Trophoblast cell (in vitro differentiated cells and primary cell): ENCODE results near the gene IQCB1.
"Not testable (repeated sequence)": the region's sequence is repeated elsewhere in the genome, so short reads cannot be mapped to it uniquely, and the experiment has no call there.

Source experiments
- DNase-seq, 2 donors: peaks; one replicate each; pipeline ENCODE4 v3.0.0-alpha.2; 2016
- H2AFZ ChIP-seq: 2 replicates; pipeline ENCODE4 v1.6.1; 2013; ENCODE audit warnings: low read length, moderate library complexity, mild to moderate bottlenecking; ENCODE audit not compliant: insufficient read depth, poor library complexity
- H2AK5ac ChIP-seq: 2 replicates; pipeline ENCODE4 v1.6.1; 2013; ENCODE audit warnings: mild to moderate bottlenecking, low read length
- H2BK120ac ChIP-seq: 2 replicates; pipeline ENCODE4 v1.6.1; 2013; ENCODE audit warnings: low read length, mild to moderate bottlenecking, moderate library complexity; ENCODE audit not compliant: insufficient read depth, poor library complexity
- H2BK12ac ChIP-seq: 2 replicates; pipeline ENCODE4 v1.6.1; 2013; ENCODE audit warnings: mild to moderate bottlenecking, low read length, moderate library complexity
- H2BK5ac ChIP-seq: 2 replicates; pipeline ENCODE4 v1.6.1; 2013; ENCODE audit warnings: low read length, low read depth, moderate library complexity, mild to moderate bottlenecking; ENCODE audit not compliant: poor library complexity
- H3K14ac ChIP-seq: 2 replicates; pipeline ENCODE4 v1.6.1; 2013; ENCODE audit warnings: mild to moderate bottlenecking, low read length
- H3K18ac ChIP-seq: 2 replicates; pipeline ENCODE4 v1.6.1; 2013; ENCODE audit warnings: mild to moderate bottlenecking, low read length
- H3K23ac ChIP-seq: 2 replicates; pipeline ENCODE4 v1.6.1; 2013; ENCODE audit warnings: low read length
- H3K27ac ChIP-seq: 2 replicates; pipeline ENCODE4 v1.5.1; 2013; ENCODE audit warnings: low read depth, mild to moderate bottlenecking, inconsistent platforms, low read length, moderate library complexity
- H3K27me3 ChIP-seq: 2 replicates; pipeline ENCODE4 v1.6.1; 2013; ENCODE audit warnings: inconsistent platforms, mild to moderate bottlenecking, low read length, moderate library complexity; ENCODE audit not compliant: insufficient read depth
- H3K36me3 ChIP-seq, 2 experiments: 1 replicate in 1 of 2; 2 replicates in 1 of 2; pipeline ENCODE4 v1.6.1; 2013; ENCODE audit warnings: low read length in 2 of 2, mild to moderate bottlenecking in 2 of 2, moderate library complexity in 1 of 2; ENCODE audit not compliant: insufficient read depth in 2 of 2, control insufficient read depth in 1 of 2
- H3K4ac ChIP-seq: 2 replicates; pipeline ENCODE4 v1.6.1; 2013; ENCODE audit warnings: low read depth, mild to moderate bottlenecking, low read length, moderate library complexity
- H3K4me1 ChIP-seq, 2 experiments: 1 replicate in 1 of 2; 2 replicates in 1 of 2; pipeline ENCODE4 v1.6.1; 2013; ENCODE audit warnings: low read length in 2 of 2, mild to moderate bottlenecking in 2 of 2, moderate library complexity in 1 of 2; ENCODE audit not compliant: insufficient read depth in 2 of 2, control insufficient read depth in 1 of 2
- H3K4me2 ChIP-seq: 2 replicates; pipeline ENCODE4 v1.6.1; 2013; ENCODE audit warnings: inconsistent platforms, mild to moderate bottlenecking, low read length, moderate library complexity
- H3K4me3 ChIP-seq: 2 replicates; pipeline ENCODE4 v1.5.1; 2013; ENCODE audit warnings: mild to moderate bottlenecking, low read depth, low read length, inconsistent platforms
- H3K79me1 ChIP-seq: one replicate; pipeline ENCODE4 v1.6.1; 2013; ENCODE audit warnings: low read length
- H3K79me2 ChIP-seq: 2 replicates; pipeline ENCODE4 v1.6.1; 2013; ENCODE audit warnings: low read length, mild to moderate bottlenecking; ENCODE audit not compliant: control insufficient read depth, insufficient read depth, poor library complexity
- H3K9ac ChIP-seq: 2 replicates; pipeline ENCODE4 v1.6.1; 2013; ENCODE audit warnings: mild to moderate bottlenecking, low read length
- H3K9me3 ChIP-seq: 2 replicates; pipeline ENCODE4 v1.6.1; 2013; ENCODE audit warnings: low read depth, mild to moderate bottlenecking, control low read depth, inconsistent platforms, low read length; ENCODE audit not compliant: insufficient read depth
- H4K12ac ChIP-seq: 2 replicates; pipeline ENCODE4 v1.6.1; 2013; ENCODE audit warnings: low read depth, mild to moderate bottlenecking, low read length, moderate library complexity
- H4K8ac ChIP-seq: 2 replicates; pipeline ENCODE4 v1.6.1; 2013; ENCODE audit warnings: low read depth, mild to moderate bottlenecking, low read length, moderate library complexity
- H4K91ac ChIP-seq: one replicate; pipeline ENCODE4 v1.6.1; 2013; ENCODE audit warnings: low read depth, mild to moderate bottlenecking, low read length, moderate library complexity
- WGBS: extraction: QIAGEN DNeasy Blood & Tissue Kit; methylation state at CpG from one replicate; pipeline ENCODE4 v1.1.7; 2013; ENCODE audit warnings: missing lambda C conversion rate; ENCODE audit not compliant: insufficient read length, insufficient coverage; ENCODE audit errors: extremely low coverage; 5-methylcytosine and 5-hydroxymethylcytosine counted together

The IQCB1 gene

DNA sequence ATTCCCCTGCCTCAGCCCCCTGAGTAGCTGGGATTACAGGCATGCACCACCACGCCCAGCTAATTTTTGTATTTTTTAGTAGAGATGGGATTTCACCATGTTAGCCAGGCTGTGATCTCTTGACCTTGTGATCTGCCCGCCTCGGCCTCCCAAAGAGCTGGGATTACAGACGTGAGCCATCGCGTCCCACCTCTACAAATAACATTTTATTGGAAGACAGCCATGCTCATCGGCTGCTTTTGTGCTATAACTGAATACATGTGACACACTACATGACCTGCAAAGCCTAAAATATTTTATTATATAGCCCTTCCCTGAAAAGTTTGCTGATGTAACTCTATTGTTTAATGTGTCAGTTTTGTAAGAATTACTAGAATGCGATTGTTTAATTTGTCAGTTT lies 52.1 kb downstream of the IQCB1 start:
- H3K9ac ChIP-seq, H2BK5ac ChIP-seq, H3K79me1 ChIP-seq, H4K8ac ChIP-seq, H3K4ac ChIP-seq, H3K27ac ChIP-seq, H2BK12ac ChIP-seq, H3K9me3 ChIP-seq, H3K27me3 ChIP-seq, H3K4me3 ChIP-seq, H4K12ac ChIP-seq, H3K4me1 ChIP-seq, H3K4me2 ChIP-seq, H2BK120ac ChIP-seq, H3K23ac ChIP-seq, H3K14ac ChIP-seq, H3K18ac ChIP-seq, DNase-seq, H3K79me2 ChIP-seq, H4K91ac ChIP-seq, H2AFZ ChIP-seq, H2AK5ac ChIP-seq, H3K36me3 ChIP-seq: not testable (repeated sequence)
- no CpG with 5 or more reads among the region's 8 CpGs for WGBS

DNA sequence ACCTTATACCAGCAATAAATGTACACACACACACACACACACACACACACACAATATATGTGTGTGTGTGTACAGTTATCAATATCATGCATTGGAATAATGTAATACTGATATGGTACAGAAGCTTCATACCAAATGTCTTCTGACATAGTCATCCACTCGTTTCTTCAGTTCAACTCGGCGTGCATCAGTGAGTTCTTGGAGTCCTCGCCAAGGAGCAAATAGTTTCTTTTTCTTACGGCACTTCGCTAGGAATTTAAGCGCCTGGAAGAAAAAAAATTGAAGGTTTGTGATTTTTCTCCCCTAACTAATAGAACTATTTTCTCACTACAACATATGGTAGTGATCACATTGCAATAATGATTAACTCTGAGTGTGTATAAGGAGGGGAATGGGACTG lies 53.2 kb downstream of the IQCB1 start:
- no peaks in the 10 kb centered on the region for H3K79me1 ChIP-seq
- no peak overlapping the region for H3K4me3 ChIP-seq
- H3K79me2 ChIP-seq = no peaks in the 10 kb centered on the region
- H3K27ac ChIP-seq = no peak overlapping the region
- H3K18ac ChIP-seq = no peak overlapping the region
- no peaks in the 10 kb centered on the region for H3K27me3 ChIP-seq
- no peak overlapping the region for H3K4ac ChIP-seq
- no peak overlapping the region for H2BK12ac ChIP-seq
- WGBS = no CpG with 5 or more reads among the region's 7 CpGs
- H3K9ac ChIP-seq = no peak overlapping the region
- no peak overlapping the region for H2BK120ac ChIP-seq
- no peak overlapping the region for H2AK5ac ChIP-seq
- H4K12ac ChIP-seq = no peak overlapping the region
- DNase-seq = no peak
- no peak overlapping the region for H2AFZ ChIP-seq
- no peak overlapping the region for H4K91ac ChIP-seq
- H3K23ac ChIP-seq = no peak overlapping the region
- H3K36me3 ChIP-seq = peaks cover 1 to 7% of the 10 kb centered on the region in 2 experiments
- no peak overlapping the region for H3K4me2 ChIP-seq
- H3K9me3 ChIP-seq = no peaks in the 10 kb centered on the region
- no peak overlapping the region for H2BK5ac ChIP-seq
- no peak overlapping the region for H3K14ac ChIP-seq
- H4K8ac ChIP-seq = no peak overlapping the region
- H3K4me1 ChIP-seq = no peaks in the 10 kb centered on the region

DNA sequence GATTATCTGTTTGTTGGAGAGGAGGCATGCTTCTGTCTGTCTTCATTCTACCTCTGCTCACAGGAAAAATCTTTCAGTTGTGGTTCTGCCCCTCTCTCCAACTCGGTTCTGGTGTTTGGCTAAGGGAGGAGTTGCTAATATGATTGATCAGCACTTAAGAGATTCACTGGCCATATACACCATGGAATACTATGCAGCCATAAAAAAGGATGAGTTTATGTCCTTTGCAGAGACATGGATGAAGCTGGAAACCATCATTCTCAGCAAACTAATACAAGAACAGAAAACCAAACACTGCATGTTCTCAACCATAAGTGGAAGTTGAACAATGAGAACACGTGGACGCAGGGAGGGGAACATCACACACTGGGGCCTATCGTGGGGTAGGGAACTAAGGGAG lies 59.8 kb downstream of the IQCB1 start:
- H3K4ac ChIP-seq, H4K91ac ChIP-seq, H3K4me2 ChIP-seq, H4K12ac ChIP-seq, H3K79me1 ChIP-seq, H2BK120ac ChIP-seq, H2AFZ ChIP-seq, H3K23ac ChIP-seq, H3K27me3 ChIP-seq, DNase-seq, H2BK5ac ChIP-seq, H4K8ac ChIP-seq, H3K18ac ChIP-seq, H3K9ac ChIP-seq, H3K14ac ChIP-seq, H3K9me3 ChIP-seq, H3K4me3 ChIP-seq, H3K79me2 ChIP-seq, H2AK5ac ChIP-seq, H2BK12ac ChIP-seq, H3K27ac ChIP-seq, H3K4me1 ChIP-seq: not testable (repeated sequence)
- peaks cover 15% of the 10 kb centered on the region in 2 experiments for H3K36me3 ChIP-seq
- no CpG with 5 or more reads among the region's 4 CpGs for WGBS

DNA sequence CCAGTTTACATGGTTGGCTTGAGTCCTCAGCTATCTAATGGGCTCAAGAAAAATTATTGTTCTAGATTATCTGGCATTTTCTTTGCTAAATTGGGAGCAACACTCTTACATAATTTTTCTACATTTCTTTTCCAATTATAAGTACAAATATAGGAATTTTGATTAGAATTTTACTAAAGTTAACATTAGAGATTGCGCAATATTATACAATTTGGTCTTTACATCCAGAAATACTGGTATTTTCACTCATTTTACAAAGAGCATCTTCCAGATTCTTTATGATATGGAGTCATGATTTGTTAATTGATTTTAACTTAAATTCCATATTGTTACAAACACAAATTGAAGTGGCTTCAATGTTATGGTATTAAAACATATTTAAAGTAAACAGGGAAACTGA lies 65.6 kb downstream of the IQCB1 start:
- no peak overlapping the region for H3K14ac ChIP-seq

More for the DNA sequence above, 65.6 kb downstream of the IQCB1 start:
- H3K4me3 ChIP-seq = no peak overlapping the region
- no peak for DNase-seq
- no peak overlapping the region for H2BK120ac ChIP-seq
- no peak overlapping the region for H4K12ac ChIP-seq
- H3K4ac ChIP-seq = no peak overlapping the region
- H3K79me1 ChIP-seq = no peaks in the 10 kb centered on the region
- H2BK12ac ChIP-seq = no peak overlapping the region
- H3K9me3 ChIP-seq = no peaks in the 10 kb centered on the region
- H3K27ac ChIP-seq = no peak overlapping the region
- no peak overlapping the region for H3K9ac ChIP-seq
- no peak overlapping the region for H2BK5ac ChIP-seq
- no peaks in the 10 kb centered on the region for H3K4me1 ChIP-seq
- peaks cover 9 to 10% of the 10 kb centered on the region in 2 experiments for H3K36me3 ChIP-seq
- H3K79me2 ChIP-seq = no peaks in the 10 kb centered on the region
- H4K91ac ChIP-seq = no peak overlapping the region
- no peak overlapping the region for H3K18ac ChIP-seq
- no peaks in the 10 kb centered on the region for H3K27me3 ChIP-seq
- no CpG with 5 or more reads among the region's 1 CpG for WGBS
- H2AK5ac ChIP-seq = no peak overlapping the region
- no peak overlapping the region for H3K23ac ChIP-seq
- no peak overlapping the region for H3K4me2 ChIP-seq
- no peak overlapping the region for H2AFZ ChIP-seq
- H4K8ac ChIP-seq = no peak overlapping the region
